H1 (cell line): Measurements from ENCODE around the gene AP2B1. TPM values are rescaled to one million over a fixed set of nuclear protein-coding genes. Genes with fewer than 3 reads are reported as not detected.

Source experiments
- ASH2L ChIP-seq: fragments of 200-600, 300-600 bp; sonication (generic); IDR thresholded peaks from one replicate; pipeline ENCODE4 v1.7.1; 2017; ENCODE audit warnings: low read length
- ATF2 ChIP-seq: IDR thresholded peaks from 2 replicates; pipeline ENCODE4 v1.6.1; 2012; ENCODE audit warnings: low read length, inconsistent platforms
- BRCA1 ChIP-seq: IDR thresholded peaks from 2 replicates; pipeline ENCODE4 v1.6.1; 2012; ENCODE audit warnings: low read depth, low read length, improper control_type of control experiment
- CBX5 ChIP-seq: fragments of 300-800, 300-1000 bp; sonication (generic); IDR thresholded peaks from 2 replicates; pipeline ENCODE4 v1.7.1; 2016; ENCODE audit warnings: antibody characterized with exemption, low read length, low read depth
- CEBPB ChIP-seq: IDR thresholded peaks from 2 replicates; pipeline ENCODE4 v1.6.1; 2012; ENCODE audit warnings: low read depth, low read length
- CREB1 ChIP-seq: IDR thresholded peaks from 2 replicates; pipeline ENCODE4 v1.6.1; 2012; ENCODE audit warnings: inconsistent platforms
- CTBP2 ChIP-seq: IDR thresholded peaks from 2 replicates; pipeline ENCODE4 v1.7.0; 2011; ENCODE audit warnings: borderline replicate concordance, mild to moderate bottlenecking, moderate library complexity, mixed read lengths, low read length; ENCODE audit not compliant: insufficient read depth, insufficient read length
- EZH2 ChIP-seq: fragments of 200-600 bp; sonication (generic); IDR thresholded peaks from 2 replicates; pipeline ENCODE4 v1.7.1; 2012; ENCODE audit warnings: low read depth, mild to moderate bottlenecking, moderate library complexity, low read length, inconsistent platforms; ENCODE audit not compliant: severe bottlenecking
- FOSL1 ChIP-seq: IDR thresholded peaks from 2 replicates; pipeline ENCODE4 v1.6.1; 2011; ENCODE audit warnings: mild to moderate bottlenecking, low read depth, low read length, moderate library complexity; ENCODE audit not compliant: insufficient read depth
- GTF2F1 ChIP-seq: IDR thresholded peaks from 2 replicates; pipeline ENCODE4 v1.6.1; 2012; ENCODE audit warnings: low read depth, low read length, improper control_type of control experiment, borderline replicate concordance
- HDAC2 ChIP-seq, 2 experiments: fragments of 300-600 bp in 1 of 2; sonication (generic) in 1 of 2; IDR thresholded peaks; 2 replicates each; pipeline ENCODE4 v1.6.1; 2011 to 2012; ENCODE audit warnings: low read depth in 2 of 2, low read length in 2 of 2, mild to moderate bottlenecking in 2 of 2, moderate library complexity in 2 of 2, borderline replicate concordance in 1 of 2, inconsistent platforms in 1 of 2
- JUND ChIP-seq: IDR thresholded peaks from 2 replicates; pipeline ENCODE4 v1.6.1; 2011; ENCODE audit warnings: mild to moderate bottlenecking, improper control_type of control experiment, low read length
- RFX5 ChIP-seq: IDR thresholded peaks from 2 replicates; pipeline ENCODE4 v1.6.1; 2011; ENCODE audit warnings: low read depth, low read length, improper control_type of control experiment, borderline replicate concordance
- RNF2 ChIP-seq: fragments of 200-900, 300-1000 bp; sonication (generic); IDR thresholded peaks from 2 replicates; pipeline ENCODE4 v1.7.1; 2016; ENCODE audit warnings: borderline replicate concordance, low read depth, mild to moderate bottlenecking, antibody characterized with exemption, low read length; ENCODE audit not compliant: poor library complexity, severe bottlenecking; ENCODE audit errors: missing control alignments
- RXRA ChIP-seq: IDR thresholded peaks from 2 replicates; pipeline ENCODE4 v1.6.1; 2011; ENCODE audit warnings: low read depth, mild to moderate bottlenecking, low read length, moderate library complexity; ENCODE audit not compliant: insufficient read depth
- SP4 ChIP-seq: IDR thresholded peaks from 2 replicates; pipeline ENCODE4 v1.6.1; 2012; ENCODE audit warnings: low read length, inconsistent platforms
- SUZ12 ChIP-seq: fragments of 200-600 bp; sonication (generic); IDR thresholded peaks from 2 replicates; pipeline ENCODE4 v1.6.1; 2012; ENCODE audit warnings: mild to moderate bottlenecking, inconsistent platforms, low read length, moderate library complexity, mixed read lengths
- TBP ChIP-seq: IDR thresholded peaks from 2 replicates; pipeline ENCODE4 v1.6.1; 2011; ENCODE audit warnings: low read depth, low read length, improper control_type of control experiment
- TCF12 ChIP-seq: IDR thresholded peaks from 2 replicates; pipeline ENCODE4 v1.6.1; 2011; ENCODE audit warnings: low read depth, mild to moderate bottlenecking, low read length
- TEAD4 ChIP-seq: IDR thresholded peaks from 2 replicates; pipeline ENCODE4 v1.6.1; 2012; ENCODE audit warnings: low read depth, low read length, inconsistent platforms, mixed read lengths
- polyA plus RNA-seq, 7 experiments: library from polyadenylated mRNA; depleted of rRNA in 3 of 7; stranded (reverse) in 5 of 7; unstranded in 2 of 7; fragments of >200 nt in 5 of 7; fragments of 200-250 nt in 2 of 7; gene quantifications; 1 replicate in 5 of 7; 2 replicates in 1 of 7; 4 replicates in 1 of 7; pipeline versions ENCODE4 v1.2.1 to v1.2.3, GENCODE V29; 2011 to 2013; ENCODE audit warnings: missing spikeins in 2 of 7, mixed read lengths in 2 of 7
- total RNA-seq: library from RNA; stranded (reverse); fragmentation: NEBNext Ultra II Directional; extraction: Animal tissue kit (Norgen Biotek cat#: 25700); gene quantifications from 2 replicates; pipeline ENCODE4 v1.2.1, GENCODE V29; 2021
- TF ChIP-seq, protein P1 (sequence below): IDR thresholded peaks from 2 replicates; pipeline ENCODE4 v1.6.1; 2011; ENCODE audit warnings: low read depth, mild to moderate bottlenecking, low read length; ENCODE audit not compliant: insufficient read depth
- TF ChIP-seq, protein P2 (sequence below): IDR thresholded peaks from 2 replicates; pipeline ENCODE4 v1.6.1; 2012; ENCODE audit warnings: inconsistent platforms

AP2B1 gene
- total and polyA plus RNA-seq, 2 of the 8 experiments (the other 6 are each of a cell fraction or from before 2014, with no cell fraction given), result 95.5 to 199 TPM

DNA sequence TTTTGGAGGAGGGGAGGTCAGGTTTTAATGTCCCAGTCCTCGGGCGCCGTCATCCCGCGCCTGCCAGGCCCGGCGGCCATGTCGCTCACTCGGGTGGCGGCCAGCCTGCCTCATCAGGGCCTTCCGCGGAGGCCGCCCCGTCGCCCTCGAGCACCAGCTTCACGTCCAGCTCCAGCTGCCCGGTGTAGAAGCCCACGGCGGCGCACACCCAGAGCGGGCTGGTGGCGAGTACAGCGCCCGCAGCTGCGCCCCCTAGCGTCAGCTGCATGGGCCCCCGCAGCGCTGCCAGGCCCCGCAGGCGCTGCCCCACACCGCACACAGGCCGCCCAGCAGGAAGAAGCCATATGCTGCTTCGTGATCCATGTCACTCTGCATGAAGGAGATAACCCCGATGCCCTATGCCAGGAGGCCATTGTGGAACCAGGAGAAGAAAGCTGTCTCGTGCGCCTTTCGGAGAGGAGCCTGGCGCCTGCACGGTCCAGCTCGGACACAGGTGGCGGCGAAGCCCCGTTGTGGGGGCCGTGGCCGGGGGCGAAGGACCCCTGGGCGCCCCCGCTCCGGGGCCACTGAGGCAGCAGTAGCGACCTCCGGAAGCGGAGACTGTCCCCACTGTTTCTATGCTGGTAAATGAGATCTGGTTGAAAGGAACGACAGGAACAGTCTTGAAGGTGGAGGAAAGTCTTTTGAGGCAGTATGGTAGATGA, 9.6 kb downstream of the AP2B1 start (continued):
- TF ChIP-seq FOSL1, result no peak
- TF ChIP-seq SUZ12, result no peak
- TF ChIP-seq CBX5, result no peak
- no peak for TF ChIP-seq GTF2F1
- no peak for TF ChIP-seq RNF2
- TF ChIP-seq SP4, result no peak
- TF ChIP-seq CTBP2, result peak; percentile 39
- peak; percentile 64 for TF ChIP-seq CREB1
- no peak for TF ChIP-seq EZH2
- TF ChIP-seq, protein P1, sequence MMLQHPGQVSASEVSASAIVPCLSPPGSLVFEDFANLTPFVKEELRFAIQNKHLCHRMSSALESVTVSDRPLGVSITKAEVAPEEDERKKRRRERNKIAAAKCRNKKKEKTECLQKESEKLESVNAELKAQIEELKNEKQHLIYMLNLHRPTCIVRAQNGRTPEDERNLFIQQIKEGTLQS, result no peak
- TF ChIP-seq RXRA, result no peak
- no peak for TF ChIP-seq ATF2
- TF ChIP-seq ASH2L, result peak; percentile 64
- TF ChIP-seq, protein P2, sequence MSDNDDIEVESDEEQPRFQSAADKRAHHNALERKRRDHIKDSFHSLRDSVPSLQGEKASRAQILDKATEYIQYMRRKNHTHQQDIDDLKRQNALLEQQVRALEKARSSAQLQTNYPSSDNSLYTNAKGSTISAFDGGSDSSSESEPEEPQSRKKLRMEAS, result peak; percentile 68; the same call in 1 of the 2 replicates
- TF ChIP-seq HDAC2 (IDR thresholded peaks at IDR 0.05; ENCODE audit: borderline replicate concordance in 1 of 2, low read depth in 2 of 2, low read length in 2 of 2), result 0 out of 4 replicates have a peak, but pooled peaks have one; percentile 36 to 53
- TF ChIP-seq TBP, result peak; percentile 31; the same call in 1 of the 2 replicates
- TF ChIP-seq TCF12, result no peak
- no peak for TF ChIP-seq BRCA1
- no peak for TF ChIP-seq CEBPB
- no peak for TF ChIP-seq TEAD4
- TF ChIP-seq JUND, result no peak
- TF ChIP-seq RFX5, result no peak
